ENCODE results near the gene CRMP1.

The CRMP1 gene

DNA sequence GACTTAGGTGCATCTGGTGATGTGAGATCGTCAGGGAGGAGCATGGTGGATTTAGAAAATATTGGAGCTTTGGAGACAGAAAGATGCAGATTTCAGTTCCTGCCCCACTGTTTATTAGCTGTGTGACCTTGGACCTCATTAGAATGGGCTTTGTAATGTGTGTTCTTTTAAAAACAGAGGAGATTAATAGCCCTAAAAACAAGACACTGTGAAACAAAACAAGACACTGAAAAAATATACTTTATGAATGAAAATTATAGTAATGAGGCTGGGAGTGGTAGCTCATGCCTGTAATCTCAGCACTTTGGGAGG, 102.4 kb downstream of the CRMP1 start:
- no peak for DNase-seq

DNA sequence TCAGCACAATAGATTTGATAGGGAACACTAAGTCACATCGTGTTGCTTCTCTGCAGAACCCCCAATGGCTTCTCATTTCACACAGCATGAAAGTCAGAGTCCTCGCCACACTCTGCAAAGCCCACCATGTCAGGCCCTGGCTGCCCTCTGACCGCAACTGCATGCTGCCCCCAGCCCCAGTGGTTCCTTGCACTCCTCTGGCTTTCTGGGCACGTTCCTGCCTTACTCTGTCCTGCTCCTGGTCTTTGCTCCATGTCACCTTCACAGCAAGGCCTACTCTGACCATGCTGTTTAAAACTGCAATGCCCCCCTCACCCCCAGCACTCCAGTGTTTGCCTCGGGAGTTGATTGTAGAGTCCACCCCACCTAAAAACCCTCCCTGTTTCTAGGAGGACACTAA, 103.7 kb downstream of the CRMP1 start:
- DNase-seq, result no peak

DNA sequence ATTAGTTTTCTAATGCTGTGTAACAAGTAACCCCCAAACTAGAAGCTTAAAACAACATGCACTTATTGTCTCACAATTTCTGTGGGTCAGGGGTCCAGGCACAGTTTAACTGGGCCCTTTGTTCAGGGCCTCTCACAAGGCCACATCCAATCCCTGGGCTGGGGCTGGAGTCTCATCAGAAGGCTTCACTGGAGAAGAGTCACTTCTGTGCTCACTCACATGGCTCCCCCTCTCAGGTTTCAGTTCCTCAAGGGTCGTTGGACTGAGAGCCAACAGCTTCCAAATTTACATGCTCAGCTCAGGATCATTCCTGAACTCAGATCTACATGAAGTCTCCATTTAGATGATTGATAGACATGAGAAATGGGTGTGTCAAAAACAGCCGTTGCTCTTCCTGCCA, 104.7 kb downstream of the CRMP1 start:
- no peak for DNase-seq

DNA sequence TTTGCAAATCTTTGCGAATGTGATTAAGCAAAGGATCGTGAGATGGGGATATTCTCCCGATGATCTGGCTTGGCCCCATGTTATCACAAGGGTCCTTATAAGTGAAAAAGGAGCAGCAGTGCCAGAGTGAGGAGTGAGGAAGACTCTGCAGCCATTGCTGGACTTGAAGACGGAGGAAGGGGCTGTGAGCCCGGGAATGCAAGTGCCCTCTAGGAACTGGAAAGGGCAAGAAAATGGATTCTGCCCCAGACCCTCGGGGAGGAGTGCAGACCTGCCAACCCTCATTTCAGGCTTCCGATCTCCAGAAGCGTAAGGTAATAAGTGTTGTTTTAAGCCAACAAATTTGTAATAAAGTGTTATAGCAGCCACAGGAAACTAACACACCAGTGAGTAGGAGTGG, 105.6 kb downstream of the CRMP1 start:
- no peak for DNase-seq

DNA sequence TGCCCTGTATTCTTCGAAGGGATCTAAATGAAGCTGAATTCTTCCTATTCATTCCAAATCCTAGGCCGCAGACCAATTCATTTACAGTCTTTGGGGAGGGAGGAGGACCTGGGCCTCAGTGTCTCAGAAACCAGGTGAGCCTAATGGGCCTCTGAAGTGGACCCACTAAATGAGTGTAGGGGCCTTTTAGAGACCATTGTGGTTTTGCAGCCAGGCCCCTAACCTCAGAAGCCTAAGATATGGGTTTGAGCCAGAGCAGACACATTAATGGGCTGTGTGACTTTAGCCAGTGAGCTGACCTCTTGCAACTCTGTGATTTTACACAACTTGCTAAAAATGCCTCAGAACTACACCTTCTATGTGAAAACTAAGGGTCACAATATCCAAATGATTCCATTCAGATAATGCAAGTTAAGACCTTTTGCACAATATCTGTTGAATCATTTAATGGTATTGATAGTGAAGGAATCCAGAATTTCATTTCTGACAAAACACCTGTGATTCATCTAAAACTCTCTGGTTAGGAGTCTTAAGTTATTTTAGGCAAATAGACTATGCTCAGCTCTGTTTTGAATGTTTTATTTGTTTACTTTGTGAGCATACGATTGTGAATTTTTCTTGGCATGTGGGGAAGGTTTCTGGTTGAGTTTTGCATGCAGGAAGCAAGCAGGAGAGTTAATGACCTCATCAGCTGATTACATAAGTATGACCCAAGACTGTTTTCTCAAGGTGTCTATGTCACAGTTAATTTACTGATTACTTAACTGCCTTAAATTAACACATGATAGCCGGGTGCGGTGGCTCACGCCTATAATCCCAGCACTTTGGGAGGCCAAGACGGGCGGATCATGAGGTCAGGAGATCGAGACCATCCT, 106.8 kb downstream of the CRMP1 start:
- no peak for DNase-seq

DNA sequence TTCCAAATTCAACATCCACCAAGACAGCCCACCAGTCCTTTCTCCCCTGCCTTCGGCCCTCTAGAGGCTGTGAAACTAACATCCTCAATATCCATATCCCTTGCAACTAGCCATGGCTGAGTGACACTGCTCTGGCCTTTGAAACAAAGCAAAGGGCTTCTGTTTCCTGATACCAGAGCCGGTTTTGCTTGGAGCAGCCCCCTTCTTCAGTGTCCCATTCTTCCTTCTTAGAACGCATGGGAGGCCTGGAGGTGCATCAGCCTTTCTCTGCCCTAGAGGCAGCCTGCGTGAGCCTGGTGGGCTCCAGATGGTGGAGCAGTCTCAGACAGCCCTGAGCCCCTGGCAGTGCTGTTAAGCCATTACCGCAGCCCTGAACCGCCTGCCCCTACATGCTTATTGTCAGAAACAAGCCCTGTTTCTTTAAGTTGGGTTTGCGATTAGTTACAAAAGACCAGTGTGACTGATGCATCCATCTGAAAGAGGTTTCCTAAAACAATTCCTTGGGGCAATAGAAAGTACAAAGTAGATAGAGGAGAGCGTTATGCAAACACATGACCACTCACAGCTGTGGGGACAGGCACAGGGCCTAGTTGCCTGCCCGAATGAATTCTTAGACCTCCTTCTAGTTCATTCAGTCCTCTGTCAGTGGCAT, 107.8 kb downstream of the CRMP1 start:
- DNase-seq, result no peak

DNA sequence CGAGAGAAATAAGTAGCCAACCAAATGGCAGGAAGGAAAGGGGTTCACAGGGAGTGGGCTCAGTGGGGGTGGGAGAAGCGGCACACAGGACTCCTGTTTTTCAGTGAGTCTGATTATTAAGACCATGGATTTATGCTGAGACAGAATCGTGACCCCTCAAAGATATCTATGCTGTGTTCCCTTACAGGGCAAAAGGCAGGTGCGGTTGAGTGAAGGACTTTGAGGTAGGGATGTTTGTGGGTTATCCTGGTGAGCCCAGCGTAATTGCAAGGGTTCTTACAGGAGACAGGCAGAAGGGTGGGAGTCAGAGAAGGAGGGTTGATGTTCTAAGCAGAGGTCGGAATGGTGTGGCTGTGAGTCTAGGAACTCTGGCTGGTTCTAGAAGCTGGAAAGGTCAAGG, 108.9 kb downstream of the CRMP1 start:
- DNase-seq, result no peak

DNA sequence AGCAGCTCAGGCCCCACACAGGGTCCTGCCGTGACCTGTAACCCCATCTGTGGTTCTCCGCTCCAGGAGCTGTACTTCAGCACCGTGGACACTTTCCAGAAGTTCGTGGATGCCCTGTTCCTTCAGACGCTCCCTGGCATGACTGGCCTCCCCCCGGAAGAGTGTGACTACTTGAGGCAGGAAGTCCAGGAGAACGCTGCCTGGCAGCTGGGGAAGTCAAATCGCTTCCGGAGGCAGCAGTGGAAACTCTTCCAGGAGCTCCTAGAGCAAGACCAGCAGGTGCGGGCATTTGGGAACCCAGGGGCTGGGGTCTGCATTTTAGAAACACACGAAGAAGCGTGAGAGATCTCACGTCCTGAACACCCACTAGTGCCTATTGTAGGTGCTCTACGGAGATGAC, 109.4 kb downstream of the CRMP1 start:
- DNase-seq, result no peak

DNA sequence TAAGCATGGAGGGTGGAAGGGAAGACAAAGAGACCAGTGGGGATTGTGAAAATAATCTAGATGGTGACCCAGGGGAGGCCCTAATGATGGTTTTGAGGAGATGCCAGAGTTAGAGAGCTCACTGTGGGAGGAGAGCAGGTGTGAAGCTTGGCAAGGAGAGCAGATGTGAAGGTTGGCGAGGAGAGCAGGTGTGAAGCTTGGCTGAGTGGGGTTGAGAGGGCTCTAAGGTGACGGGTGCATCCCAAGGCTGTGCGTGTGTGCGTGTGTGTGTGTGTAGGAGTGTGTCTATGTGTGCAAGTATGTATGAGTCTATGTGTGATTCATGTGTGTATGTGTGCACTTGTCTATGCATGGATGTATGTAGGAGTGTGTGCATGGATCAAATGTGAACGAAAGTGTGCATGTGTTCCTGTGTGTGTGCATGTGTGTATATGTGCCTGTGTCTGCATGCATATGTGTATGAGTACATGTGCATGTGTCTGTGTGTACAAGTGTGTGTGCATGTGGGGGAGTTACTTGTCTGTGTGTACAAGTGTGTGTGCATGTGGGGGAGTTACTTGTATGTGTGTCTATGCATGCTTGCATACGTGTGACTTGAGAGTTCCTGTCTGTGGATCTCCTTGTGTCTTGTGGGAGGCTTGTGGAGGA, 109.9 kb downstream of the CRMP1 start:
- peak; percentile 17 for DNase-seq

DNA sequence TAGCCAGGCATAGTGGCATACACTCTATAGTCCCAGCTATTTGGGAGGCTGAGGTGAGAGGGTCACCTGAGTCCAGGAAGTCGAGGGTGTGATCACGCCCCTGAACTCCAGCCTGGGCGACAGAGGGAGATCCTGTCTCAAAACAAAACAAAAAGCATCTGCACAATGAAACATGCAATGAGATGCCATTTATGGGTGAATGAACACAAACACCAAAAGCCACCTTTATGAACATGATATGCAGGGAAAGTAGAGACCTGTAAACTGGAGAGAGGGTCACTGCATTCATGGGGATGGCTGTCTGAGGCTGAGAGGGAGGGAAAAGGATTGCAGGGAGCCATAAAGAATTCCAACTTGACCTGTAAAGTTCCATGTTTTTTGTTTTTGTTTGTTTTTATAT, 111.2 kb downstream of the CRMP1 start:
- DNase-seq, result no peak

DNA sequence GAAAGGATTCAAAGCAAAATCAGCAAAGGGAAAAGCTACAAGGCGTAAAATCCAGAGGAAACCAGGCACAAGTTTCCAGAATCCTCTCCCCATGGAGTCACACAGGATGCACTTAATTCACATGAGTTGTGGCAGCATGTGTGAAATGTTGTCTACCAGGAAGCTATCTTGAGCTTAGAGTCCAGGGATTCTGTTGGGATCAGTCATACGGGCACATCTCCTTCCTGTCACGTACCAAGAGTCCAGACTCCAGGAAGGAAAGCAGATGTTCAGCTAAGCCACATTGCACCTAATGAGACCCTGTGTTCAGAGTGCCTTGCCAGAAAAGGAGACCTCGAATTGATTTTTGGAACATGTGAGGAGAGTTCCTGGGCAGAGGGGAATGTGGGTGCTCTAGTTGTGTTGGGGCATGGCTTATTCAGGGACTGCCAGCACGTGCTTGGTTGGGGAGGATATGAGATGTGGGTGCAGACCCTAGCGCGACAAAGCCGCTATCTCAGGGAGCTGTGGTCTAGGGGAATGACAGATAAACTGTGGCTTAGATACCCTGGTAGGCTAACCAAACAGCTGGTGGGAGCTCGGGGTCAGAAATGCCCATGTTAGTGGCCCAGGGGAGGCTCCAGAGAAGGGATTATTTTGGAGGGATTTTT, 111.9 kb downstream of the CRMP1 start:
- DNase-seq, result no peak

DNA sequence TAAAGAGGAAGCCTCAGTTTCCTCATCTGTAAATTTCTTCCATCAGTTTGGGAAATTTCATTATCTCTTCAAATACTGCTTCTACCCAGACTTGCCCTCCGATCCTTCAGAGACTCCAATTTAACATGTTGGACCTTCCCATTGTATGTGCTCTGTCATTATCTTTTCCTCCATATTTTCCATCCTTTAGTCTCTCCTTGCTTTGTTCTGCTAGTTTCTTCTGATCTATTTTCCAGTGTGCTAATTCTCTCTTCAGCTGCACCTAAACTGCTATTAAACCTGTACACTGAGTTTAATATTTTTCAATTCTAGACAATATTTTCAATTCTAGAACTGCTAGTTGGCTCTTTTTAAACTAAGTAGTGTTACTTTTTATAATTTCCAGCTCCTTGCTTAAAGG, 116.4 kb downstream of the CRMP1 start:
- DNase-seq, result no peak

DNA sequence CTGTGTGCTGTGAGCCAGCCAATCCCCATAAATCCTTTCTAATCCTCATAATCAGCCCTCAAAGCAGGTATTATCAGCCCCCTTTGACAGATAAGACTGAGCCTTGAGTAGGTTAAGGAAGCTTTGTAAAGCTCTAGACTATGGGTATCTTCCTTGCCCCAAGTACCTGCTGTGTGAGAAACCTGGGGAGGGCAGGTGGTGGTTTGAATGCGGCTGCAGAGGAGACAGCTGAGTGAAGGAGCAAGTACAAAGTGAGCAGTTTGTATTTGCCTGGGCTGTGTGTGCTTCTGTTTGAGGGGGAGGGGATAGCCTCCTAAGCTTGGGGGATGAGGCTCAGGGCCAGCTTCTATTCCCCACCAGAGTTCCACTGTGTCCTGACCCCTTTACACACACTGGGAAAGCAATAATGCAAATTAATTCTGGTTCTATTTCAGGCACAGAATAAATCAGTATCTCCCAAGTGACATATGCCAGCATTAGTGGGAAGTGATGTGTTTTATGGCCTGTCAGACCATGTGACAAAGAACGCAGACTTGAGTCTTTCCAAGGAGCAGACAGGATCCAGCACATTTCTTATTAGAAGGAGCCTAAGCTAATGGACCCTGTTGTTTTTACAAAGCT, 118.4 kb downstream of the CRMP1 start:
- no peak for DNase-seq

DNA sequence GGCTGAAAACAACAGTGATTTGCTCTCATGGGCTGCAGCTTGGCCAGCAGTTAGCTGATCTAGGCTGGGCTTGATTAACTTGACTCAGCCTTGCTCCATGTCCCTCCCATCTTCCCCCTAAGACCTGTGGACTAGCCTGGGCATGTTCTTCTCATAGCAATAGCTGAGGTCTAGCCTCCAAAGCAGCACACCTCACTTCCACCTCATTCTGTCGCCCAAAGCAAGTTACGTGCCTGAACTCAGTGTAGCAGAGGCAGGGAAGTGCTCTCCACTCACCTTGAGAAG, 119.7 kb downstream of the CRMP1 start:
- DNase-seq, result no peak

DNA sequence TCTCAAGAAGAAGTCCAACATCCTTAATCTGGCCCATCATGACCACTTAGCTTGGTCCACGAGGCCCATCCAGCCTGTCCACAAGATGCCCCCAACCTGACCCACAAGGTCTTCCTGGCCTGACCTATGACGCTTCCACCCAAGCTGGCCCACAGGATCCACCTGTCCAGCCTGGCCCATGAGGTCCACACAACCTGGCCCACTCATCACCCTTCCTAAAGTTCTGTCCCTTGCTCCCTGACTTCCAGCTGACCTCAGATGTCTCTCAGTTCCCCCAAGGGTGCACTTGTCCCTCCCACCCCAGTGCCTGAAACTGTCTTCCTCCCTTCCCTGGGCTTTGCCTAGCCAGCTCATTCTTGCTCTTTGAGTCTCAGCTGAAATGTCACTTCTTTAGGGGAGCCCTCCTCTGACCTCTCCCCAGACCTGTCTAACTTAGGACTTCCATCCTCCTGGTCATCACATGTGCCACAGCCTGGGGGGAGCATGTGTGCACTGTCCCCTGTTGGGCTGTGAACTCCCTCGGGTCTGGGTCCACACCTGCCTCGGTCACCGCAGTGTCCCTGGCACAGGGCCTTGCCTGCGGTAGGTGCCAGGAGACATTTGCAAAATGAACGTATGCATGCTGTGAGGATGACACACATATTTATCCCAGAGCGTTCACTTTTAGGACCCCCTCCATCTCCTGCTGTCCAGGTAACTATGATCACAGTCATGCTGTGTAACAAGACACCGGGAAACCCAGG, 120.2 kb downstream of the CRMP1 start:
- DNase-seq, result no peak
